Gastroesophageal sphincter (tissue), 4 donors: ENCODE results near the gene COL12A1. TPM values are rescaled to one million over a fixed set of nuclear protein-coding genes. Genes with fewer than 3 reads are reported as not detected.
A peak's percentile ranks its signal among the peaks of the same experiment; 100 is the strongest.

ENCODE experiments used
- ATAC-seq: fragments of 150-250 bp; one replicate; pipeline ENCODE4 v1.9.1; 2016; ENCODE audit warnings: mild to moderate bottlenecking, moderate library complexity
- H3K27ac ChIP-seq, 4 donors: fragments of 200-600 bp; sonication (generic) in 3 of 4; 1 replicate in 3 of 4; 2 replicates in 1 of 4; pipeline ENCODE4 v1.5.1; 2016 to 2019
- H3K27me3 ChIP-seq: fragments of 200-600 bp; sonication (generic); one replicate; pipeline ENCODE4 v1.5.1; 2019
- H3K36me3 ChIP-seq, 2 donors: fragments of 200-600 bp; sonication (generic); one replicate each; pipeline ENCODE4 v1.5.1; 2019; ENCODE audit warnings: control low read depth in 1 of 2
- H3K4me1 ChIP-seq, 3 donors: fragments of 200-600 bp; sonication (generic); 1 replicate in 2 of 3; 2 replicates in 1 of 3; pipeline ENCODE4 v1.5.1; 2016 to 2019; ENCODE audit warnings: control low read depth in 2 of 3
- H3K4me3 ChIP-seq, 2 donors: fragments of 200-600 bp; sonication (generic); one replicate each; pipeline ENCODE4 v1.5.1; 2019; ENCODE audit warnings: mild to moderate bottlenecking in 1 of 2, moderate library complexity in 1 of 2
- H3K9me3 ChIP-seq, 3 donors: fragments of 200-600 bp; sonication (generic); one replicate each; pipeline ENCODE4 v1.5.1; 2017 to 2019; ENCODE audit warnings: control low read depth in 2 of 3
- CTCF ChIP-seq, 4 experiments: fragments of 200-600 bp in 2 of 4; fragments of 450-650 bp in 2 of 4; sonication (generic) in 1 of 4; IDR thresholded peaks; one replicate each; pipeline ENCODE4 v1.5.1; 2017 to 2019; ENCODE audit warnings: antibody characterized with exemption in 4 of 4, mild to moderate bottlenecking in 2 of 4, moderate library complexity in 2 of 4
- EP300 ChIP-seq: sonication (generic); formaldehyde crosslinking; IDR thresholded peaks from one replicate; pipeline ENCODE4 v1.6.1; 2017; ENCODE audit warnings: antibody characterized with exemption, mild to moderate bottlenecking
- POLR2A ChIP-seq, 2 donors: fragments of 450-650 bp; IDR thresholded peaks; one replicate each; pipeline ENCODE4 v1.6.1; 2017; ENCODE audit warnings: antibody characterized with exemption in 2 of 2, mild to moderate bottlenecking in 2 of 2, moderate library complexity in 1 of 2
- POLR2AphosphoS5 ChIP-seq: sonication (generic); formaldehyde crosslinking; IDR thresholded peaks from one replicate; pipeline ENCODE4 v1.6.1; 2017; ENCODE audit warnings: antibody characterized with exemption
- WGBS, 2 donors: methylation state at CpG; one replicate each; pipeline ENCODE4 v1.1.5; 2018; ENCODE audit warnings: low coverage in 1 of 2; 5-methylcytosine and 5-hydroxymethylcytosine counted together
- total RNA-seq, 4 donors: library from RNA; depleted of rRNA; stranded (reverse); fragments of >200 nt; gene quantifications; one replicate each; pipeline ENCODE4 v1.1.0, GENCODE V29; 2016

Gene COL12A1
- total RNA-seq, 4 donors from 2014 or later = 101 to 560 (median 237) TPM

- WGBS, 2 donors = 100% methylated on average over 1 of the region's 1 CpG
- ATAC-seq = no peak
- Histone ChIP-seq H3K27me3 (no peaks in the 10 kb centered on the region), H3K27ac (no peak overlapping the region), H3K4me1 (peaks cover 0 to 28% (median 0%) of the 10 kb centered on the region in 3 donors), H3K9me3 (no peaks in the 10 kb centered on the region), H3K36me3 (peaks cover 3 to 71% of the 10 kb centered on the region in 2 donors), H3K4me3 (no peak overlapping the region)
- TF ChIP-seq POLR2A (IDR thresholded peaks at IDR 0.05) (no peak), CTCF (IDR thresholded peaks at IDR 0.05) (no peak), EP300 (no peak), POLR2AphosphoS5 (no peak)
These were observed 61.5 kb downstream of the COL12A1 start for GRCh38 chr6:75144386-75144785.

- Histone ChIP-seq H3K27ac (peak overlapping the region in 2 of 4 donors; percentile 3 to 18), H3K36me3 (peaks cover 1 to 76% of the 10 kb centered on the region in 2 donors), H3K4me1 (peaks cover 0 to 23% (median 0%) of the 10 kb centered on the region in 3 donors), H3K9me3 (no peaks in the 10 kb centered on the region), H3K27me3 (no peaks in the 10 kb centered on the region), H3K4me3 (no peak overlapping the region)
- no peak for ATAC-seq
- 35 to 42% methylated on average over 3 of the region's 3 CpGs for WGBS, 2 donors
- TF ChIP-seq EP300 (no peak), POLR2A (IDR thresholded peaks at IDR 0.05) (no peak), POLR2AphosphoS5 (no peak), CTCF (IDR thresholded peaks at IDR 0.05) (no peak)
These were observed 62.7 kb downstream of the COL12A1 start for GRCh38 chr6:75143191-75143590.

GRCh38 chr6:75142721-75143120 lies 63.1 kb downstream of the COL12A1 start:
- Histone ChIP-seq H3K9me3 (no peaks in the 10 kb centered on the region), H3K4me1 (peaks cover 0 to 19% (median 0%) of the 10 kb centered on the region in 3 donors), H3K36me3 (peaks cover 0 to 76% of the 10 kb centered on the region in 2 donors), H3K27ac (peak overlapping the region in 3 of 4 donors; percentile 3 to 18 (median 10)), H3K27me3 (no peaks in the 10 kb centered on the region), H3K4me3 (no peak overlapping the region)
- ATAC-seq = no peak
- no peak for TF ChIP-seq POLR2A (IDR thresholded peaks at IDR 0.05)
- TF ChIP-seq EP300 = no peak
- TF ChIP-seq CTCF (IDR thresholded peaks at IDR 0.05) = no peak
- TF ChIP-seq POLR2AphosphoS5 = no peak
- 58 to 60% methylated on average over 2 of the region's 2 CpGs for WGBS, 2 donors

GRCh38 chr6:75135876-75136275 lies 70.0 kb downstream of the COL12A1 start:
- TF ChIP-seq POLR2A (IDR thresholded peaks at IDR 0.05) (no peak), EP300 (no peak), POLR2AphosphoS5 (no peak)
- 78 to 86% methylated on average over 3 of the region's 3 CpGs for WGBS, 2 donors
- no peaks in the 10 kb centered on the region for H3K4me1 ChIP-seq
- H3K36me3 ChIP-seq = peaks cover 0 to 83% of the 10 kb centered on the region in 2 donors
- no peak overlapping the region for H3K4me3 ChIP-seq
- H3K9me3 ChIP-seq = no peaks in the 10 kb centered on the region
- H3K27me3 ChIP-seq = no peaks in the 10 kb centered on the region
- peak overlapping the region in 1 of 4 donors; percentile 27 for H3K27ac ChIP-seq
- ATAC-seq = no peak

GRCh38 chr6:75135450-75135849 lies 70.4 kb downstream of the COL12A1 start:
- WGBS, 2 donors = 49 to 61% methylated on average over 6 of the region's 6 CpGs

More at GRCh38 chr6:75135450-75135849, 70.4 kb downstream of the COL12A1 start:
- ATAC-seq = no peak
- Histone ChIP-seq H3K4me3 (no peak overlapping the region), H3K9me3 (no peaks in the 10 kb centered on the region), H3K4me1 (no peaks in the 10 kb centered on the region), H3K27me3 (no peaks in the 10 kb centered on the region), H3K27ac (peak overlapping the region in 2 of 4 donors; percentile 6 to 27), H3K36me3 (peaks cover 0 to 83% of the 10 kb centered on the region in 2 donors)
- TF ChIP-seq CTCF (IDR thresholded peaks at IDR 0.05) = no peak
- TF ChIP-seq POLR2AphosphoS5 = no peak
- TF ChIP-seq EP300 = no peak
- no peak for TF ChIP-seq POLR2A (IDR thresholded peaks at IDR 0.05)
